Measurements from ENCODE around the gene SLK.

The SLK gene

DNA sequence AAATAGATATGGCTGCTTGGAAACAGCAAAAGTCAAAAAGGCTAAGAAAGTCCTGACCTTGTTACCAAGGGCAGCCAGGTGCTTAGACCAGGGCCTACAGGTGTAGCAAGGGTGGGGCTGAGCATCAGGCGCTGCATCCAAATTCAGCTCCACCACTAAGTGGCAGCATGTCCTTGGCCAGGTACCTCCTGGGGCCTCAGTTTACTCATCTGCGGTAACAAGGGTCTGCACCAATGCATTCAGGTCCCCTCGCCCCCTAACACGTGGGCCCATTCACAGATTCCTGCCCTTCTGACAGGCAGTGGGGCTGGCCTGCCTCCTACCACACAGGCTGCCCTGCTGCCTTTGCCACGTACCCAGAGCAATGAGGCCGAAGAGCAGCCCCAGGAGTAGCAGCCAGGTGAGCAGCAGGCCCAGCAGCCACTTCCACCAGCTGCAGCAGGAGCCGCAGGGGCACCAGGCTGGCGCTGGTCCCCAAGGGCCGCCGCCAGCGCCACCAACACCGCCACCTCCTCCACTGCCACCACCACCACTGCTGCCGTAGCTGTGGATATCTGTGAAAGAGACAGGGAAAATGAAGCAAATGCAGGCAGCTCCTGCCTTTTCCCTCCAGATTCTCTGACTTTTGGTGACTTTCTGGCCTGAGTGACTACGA, 89.8 kb downstream of the SLK start:
- no peak for DNase-seq

DNA sequence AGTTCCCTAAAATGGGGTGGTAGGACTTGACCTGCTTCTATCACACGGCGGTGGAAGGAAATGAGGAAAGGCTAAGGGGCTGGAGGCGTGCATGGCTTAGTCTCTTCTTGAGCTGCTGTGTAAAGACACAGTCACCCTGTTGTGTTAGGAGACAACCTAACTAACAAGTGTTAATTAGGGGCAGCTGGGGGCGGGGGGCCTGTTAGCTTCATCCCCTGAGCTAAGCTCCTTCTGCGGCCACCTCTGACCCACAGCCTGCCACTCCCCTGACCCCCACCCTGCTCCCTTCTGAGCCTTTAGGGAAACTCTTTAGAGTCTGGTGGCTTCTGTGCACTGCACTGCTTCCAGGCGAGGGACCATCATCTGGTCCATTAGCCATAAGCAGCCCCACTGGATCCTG, 90.8 kb downstream of the SLK start:
- no peak for DNase-seq

DNA sequence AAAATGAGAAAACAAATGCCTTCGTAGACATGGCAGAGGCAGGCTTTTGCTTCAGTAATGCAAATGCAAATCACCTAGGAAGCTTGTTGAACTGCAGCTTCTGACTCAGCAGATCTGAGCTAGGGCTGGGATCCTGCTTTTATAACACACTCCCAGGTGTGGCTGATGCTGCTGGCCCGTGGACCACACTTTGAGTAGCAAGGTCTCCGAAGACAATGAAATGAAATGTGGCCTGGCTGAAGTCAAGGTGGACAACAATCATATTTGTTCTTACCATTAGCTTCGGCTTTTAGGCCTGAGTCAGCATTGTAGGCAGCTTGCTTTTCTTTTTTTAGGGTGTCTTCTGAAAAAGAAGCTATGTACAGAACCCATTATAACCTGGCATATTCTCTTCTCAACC, 92.4 kb downstream of the SLK start:
- no peak for DNase-seq

DNA sequence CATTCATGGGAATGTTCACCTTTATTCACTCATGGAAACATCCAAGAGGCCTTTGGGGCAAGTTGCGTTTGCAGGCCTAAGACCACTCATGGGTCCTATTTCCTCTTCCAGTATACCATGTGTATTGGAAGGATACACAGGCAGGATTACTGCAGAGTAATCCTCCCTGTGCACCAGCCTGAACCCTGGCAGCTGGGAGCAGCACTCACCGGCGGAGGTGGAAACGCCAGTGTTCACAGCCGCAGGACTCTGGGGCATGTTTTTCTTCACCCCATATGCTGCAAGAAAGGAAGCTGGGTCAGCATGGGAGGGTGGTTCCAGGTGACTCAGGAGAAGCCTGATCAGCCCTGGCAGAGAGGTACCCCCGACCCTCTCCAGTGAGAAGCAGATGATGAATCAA, 94.3 kb downstream of the SLK start:
- DNase-seq: no peak

DNA sequence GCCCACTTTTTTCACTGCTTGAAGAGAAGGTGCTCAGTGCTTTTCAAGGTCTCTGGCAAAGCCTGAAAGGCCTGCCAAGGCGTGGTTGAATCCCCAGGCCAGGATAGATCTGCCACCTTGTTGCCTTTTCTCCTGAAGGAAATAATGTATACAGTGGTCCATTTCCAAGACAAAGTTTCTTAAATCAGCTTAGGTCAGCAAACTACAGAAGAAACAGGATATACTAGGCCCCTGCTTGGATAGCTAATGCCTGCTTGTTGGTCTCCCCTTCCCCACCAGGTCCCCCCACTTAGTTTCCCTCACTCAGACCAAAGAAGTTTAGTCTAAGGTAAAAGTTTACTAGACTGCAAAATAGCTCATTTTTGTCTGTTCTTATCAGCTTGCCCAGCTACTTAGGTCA, 98.8 kb downstream of the SLK start:
- no peak for DNase-seq

DNA sequence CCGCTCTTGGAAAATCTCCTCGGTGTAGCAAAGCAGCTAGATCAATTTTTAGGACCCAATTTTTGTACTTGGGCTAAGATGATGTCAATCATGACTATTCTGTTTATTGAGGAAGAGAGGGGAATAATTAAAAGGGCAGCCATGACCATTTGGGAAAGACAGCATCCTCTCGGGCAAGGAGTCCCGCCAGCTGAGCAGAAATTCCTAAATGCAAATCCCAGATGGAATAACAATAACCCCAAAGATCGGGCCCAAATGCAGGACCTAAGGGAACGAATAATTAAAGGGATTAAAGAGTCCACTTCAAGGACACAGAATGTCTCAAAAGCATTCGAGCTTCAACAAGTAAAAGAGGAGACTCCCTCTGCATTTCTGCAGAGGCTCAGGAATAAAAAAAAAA, 100.0 kb downstream of the SLK start:
- no peak for DNase-seq

DNA sequence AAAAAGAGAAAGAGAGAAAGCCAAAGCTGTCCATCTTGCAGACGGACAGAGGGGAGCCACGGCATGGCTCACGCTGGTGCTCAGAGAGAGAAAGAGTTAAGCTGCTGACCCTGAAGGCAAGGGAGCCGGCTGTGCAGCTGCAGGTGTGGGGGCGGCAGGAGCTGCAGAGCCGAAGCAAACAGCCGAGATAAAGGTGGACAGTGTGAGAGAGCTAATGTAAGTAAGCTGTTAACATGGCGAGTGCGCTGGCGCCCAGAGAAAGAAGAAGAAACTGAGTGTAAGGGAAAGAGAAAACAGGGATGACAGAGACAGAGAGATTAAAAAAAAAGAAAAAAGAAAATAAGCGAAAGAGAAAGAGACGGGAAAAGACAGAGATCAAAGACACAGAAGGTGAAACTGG, 100.6 kb downstream of the SLK start:
- no peak for DNase-seq

DNA sequence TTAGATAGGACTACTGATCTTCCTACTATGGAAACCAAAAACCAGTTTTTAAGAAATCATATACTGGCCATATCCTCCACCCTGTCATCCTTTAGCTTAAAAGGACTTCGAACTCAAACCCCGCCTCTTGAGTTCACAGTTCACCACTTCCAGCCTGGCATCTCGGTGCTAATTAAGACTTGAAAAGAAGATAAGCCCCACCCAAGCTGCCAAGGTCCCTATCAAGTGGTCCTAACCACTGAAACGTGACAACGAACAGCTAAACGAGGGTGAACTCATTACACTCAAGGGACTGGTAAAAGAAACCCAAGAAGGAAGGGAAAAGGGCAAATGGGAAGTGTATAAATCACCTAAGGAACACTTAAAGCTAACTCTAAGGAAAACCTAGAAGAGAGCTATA, 102.7 kb downstream of the SLK start:
- no peak for DNase-seq

DNA sequence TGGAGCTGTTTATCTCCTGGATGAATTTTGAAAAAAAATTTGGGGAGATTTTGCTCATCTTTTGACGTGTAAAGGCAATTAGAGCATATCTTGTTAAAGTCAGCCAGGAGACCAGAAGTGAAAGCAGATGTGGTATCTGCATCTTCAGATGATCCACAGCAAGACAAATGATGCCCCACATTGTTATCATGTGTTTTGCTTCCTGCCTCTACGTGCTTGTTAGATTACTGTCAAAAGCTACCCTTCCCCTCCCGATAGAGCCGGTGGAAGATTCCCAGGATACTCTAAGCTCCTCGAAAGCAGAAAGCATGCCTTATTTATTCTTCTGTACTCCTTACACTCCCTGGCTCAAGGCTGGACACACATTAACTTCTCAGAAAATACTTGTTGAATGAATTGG, 105.8 kb downstream of the SLK start:
- no peak for DNase-seq

DNA sequence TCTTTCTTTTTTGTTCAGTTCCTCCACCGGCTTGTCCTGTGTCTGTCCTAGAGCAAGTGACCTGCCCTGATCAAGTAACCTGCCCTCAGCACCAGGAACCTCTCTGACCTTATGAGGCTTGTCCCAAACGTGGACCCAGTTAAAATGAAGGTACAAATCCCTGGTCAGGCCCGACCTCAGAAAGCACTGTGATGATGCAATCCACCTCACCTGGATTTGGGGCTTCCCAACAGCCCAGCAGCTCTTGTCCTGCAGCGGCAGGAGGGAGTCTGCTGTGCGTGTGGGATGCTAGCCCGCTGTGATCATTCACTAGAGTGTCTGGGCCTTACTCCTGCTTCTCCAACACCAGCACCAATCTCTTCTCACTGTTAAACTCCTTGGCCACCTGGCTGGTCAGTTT, 107.6 kb downstream of the SLK start:
- DNase-seq: no peak

DNA sequence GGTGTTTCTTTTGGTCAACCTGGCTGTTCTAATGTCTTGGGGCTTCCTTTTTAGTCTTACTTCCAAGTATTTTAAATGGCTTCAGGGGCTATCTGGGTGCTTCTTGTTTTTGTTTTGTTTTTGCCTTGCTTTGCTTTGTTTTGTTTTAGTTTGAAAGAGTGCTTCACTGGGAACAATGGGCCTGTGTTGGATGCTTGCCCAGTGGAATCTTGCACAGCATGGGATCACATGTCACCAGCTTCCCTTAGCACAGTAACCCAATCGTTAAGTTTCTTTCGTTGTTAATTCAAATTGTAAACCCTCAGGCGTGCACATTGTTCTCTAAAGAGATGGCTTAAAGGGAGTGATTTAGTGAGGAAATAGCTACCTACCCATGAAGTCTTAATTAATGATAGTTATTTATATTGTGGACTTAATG, 109.8 kb downstream of the SLK start:
- DNase-seq: peak; percentile 43

DNA sequence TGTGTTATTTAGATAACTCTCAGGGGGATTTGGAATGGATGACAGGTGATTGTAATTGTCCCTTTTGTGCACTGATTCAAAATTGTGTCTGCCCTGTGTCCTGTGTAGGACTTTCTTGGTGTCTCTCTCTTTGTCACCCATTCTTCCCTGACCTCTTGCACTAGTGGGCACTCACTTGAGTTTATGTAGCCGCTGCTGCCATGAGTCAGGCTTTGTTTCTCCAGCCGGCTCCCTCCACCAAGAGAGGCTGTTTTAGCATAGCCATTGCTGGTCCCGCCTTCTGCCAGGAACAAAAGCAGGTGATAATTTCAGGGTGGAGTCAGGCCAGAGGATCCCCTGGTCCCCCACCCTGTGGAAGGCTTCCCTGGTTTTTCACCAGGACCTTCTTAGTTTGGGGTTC, 110.3 kb downstream of the SLK start:
- DNase-seq: no peak

DNA sequence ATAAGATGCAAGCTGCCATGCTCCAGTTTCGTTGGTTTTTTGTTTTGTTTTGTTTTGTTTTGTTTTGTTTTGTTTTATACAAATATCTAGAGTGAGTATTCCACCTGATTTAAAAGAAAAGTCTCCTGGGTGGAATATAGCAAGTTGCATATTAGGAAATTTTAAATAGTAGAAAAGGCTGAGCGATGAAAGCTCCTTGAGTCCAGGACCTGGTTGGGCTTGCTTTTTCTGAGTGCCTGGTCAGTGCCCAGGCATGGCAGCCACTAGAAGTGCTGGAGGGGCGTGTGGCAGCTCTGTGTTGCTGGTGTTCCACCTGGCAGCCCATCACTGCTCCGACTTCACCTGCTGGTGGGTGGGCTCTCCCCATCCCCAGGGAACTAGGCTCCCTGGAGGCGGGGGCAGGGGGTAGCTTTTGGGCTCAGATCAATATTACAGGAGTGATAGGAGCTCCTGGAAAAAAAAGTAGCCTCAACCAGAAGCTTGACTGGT, 110.8 kb downstream of the SLK start:
- DNase-seq: no peak

Data from fibroblast of skin of scalp (primary cell).